NT2/D1 (cell line): ENCODE data around the gene PDE6G.

Source experiments
- SUZ12 ChIP-seq: IDR thresholded peaks from 2 replicates; pipeline ENCODE4 v1.6.1; 2011; ENCODE audit not compliant: insufficient read length, insufficient read depth; ENCODE audit errors: extremely low read depth
- YY1 ChIP-seq: IDR thresholded peaks from 2 replicates; pipeline ENCODE4 v1.6.1; 2011; ENCODE audit not compliant: insufficient read length, insufficient read depth

DNA sequence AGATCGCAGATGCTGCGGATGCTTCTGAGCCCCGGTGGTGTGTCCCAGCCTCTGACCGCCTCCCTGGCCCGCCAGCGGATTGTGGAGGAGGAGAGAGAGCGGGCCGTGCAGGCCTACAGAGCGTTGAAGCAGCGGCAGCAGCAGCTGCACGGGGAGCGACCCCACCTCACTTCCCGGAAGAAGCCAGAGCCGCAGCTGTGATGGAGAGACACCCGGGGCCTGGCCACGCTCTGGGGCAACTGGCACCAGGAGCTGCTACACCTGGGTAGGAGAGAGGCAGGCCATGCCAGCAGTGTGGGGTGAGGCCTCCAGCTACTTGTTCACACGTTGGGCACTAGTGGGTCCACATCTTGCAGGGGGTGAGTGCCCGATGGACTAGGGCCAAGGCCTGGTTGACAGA, 16.2 kb upstream of the PDE6G start:
- TF ChIP-seq YY1: no peak
- no peak for TF ChIP-seq SUZ12
